Heart left ventricle (tissue), 13 donors: ENCODE data around the gene NUDT1.

Source experiments
- CTCF ChIP-seq, 12 donors: fragments of 200-600 bp; sonication (generic) in 4 of 12; IDR thresholded peaks; one replicate each; pipeline versions ENCODE4 v1.5.0 to v1.8.0; 2018 to 2022; ENCODE audit warnings: antibody characterized with exemption in 12 of 12, mild to moderate bottlenecking in 5 of 12
- POLR2A ChIP-seq, 2 donors: fragments of 450-650 bp; IDR thresholded peaks; one replicate each; pipeline ENCODE4 v1.6.1; 2017; ENCODE audit warnings: antibody characterized with exemption in 2 of 2, mild to moderate bottlenecking in 2 of 2, moderate library complexity in 2 of 2
- donor health status: ischemic (EF 13 %, LVEDD 7.1; RV severe dilation, severe dysfunction).
- donor health status: DM: no; HTN: yes; CAD: no.
- donor health status: DM: no; HTN: no; CAD: no.
- donor health status: ischemic (EF 25% LVEDD 6.9; RV normal size, moderate dysfunction).
- donor health status: ischemic (EF 25% LVEDD 5.7; RV mildly dilated, moderate dysfunction).
- donor health status: ischemic (EF 35%, LVEDD 5.7; RV mildly dilated, moderate dysfunction).
- donor health status: nonischemic (EF 11% LVEDD 7.7; RV severe dilation, severe dysfunction).
- donor health status: DM: yes; HTN: yes; CAD: no.
- donor health status: PGD.
- donor health status: ischemic (EF 29% LVEDD 5.4; RV normal size, mild dysfunction).
- donor health status: nonischemic (EF 23%, LVEDD 6.1; RV moderate dilation, normal function).

GRCh38 chr7:2201128-2201527, 40.9 kb upstream of the NUDT1 start:
- TF ChIP-seq CTCF (IDR thresholded peaks at IDR 0.05), result no peak
- no peak for TF ChIP-seq POLR2A (IDR thresholded peaks at IDR 0.05)
